ENCODE data around the gene SNN. TPM values are rescaled to one million over a fixed set of nuclear protein-coding genes. Genes with fewer than 3 reads are reported as not detected.

The SNN gene
- total and polyA plus RNA-seq, 7 donors: 5.1 to 15.3 (median 13.0) TPM

GRCh38 chr16:11630768-11631056 is 37.5 kb upstream of the SNN start:
- TF ChIP-seq POLR2A (IDR thresholded peaks at IDR 0.05) (no peak), EP300 (IDR thresholded peaks at IDR 0.05) (no peak), CTCF (IDR thresholded peaks at IDR 0.05) (no peak), POLR2AphosphoS5 (IDR thresholded peaks at IDR 0.05) (no peak)
- DNase-seq: no peak
- Histone ChIP-seq H3K4me1 (peaks cover 0 to 31% (median 18%) of the 10 kb centered on the region in 4 donors), H3K27me3 (no peaks in the 10 kb centered on the region), H3K4me3 (no peak overlapping the region), H3K9me3 (no peaks in the 10 kb centered on the region), H3K36me3 (no peaks in the 10 kb centered on the region), H3K27ac (no peak overlapping the region)
- 87 to 89% methylated on average over 6 of the region's 6 CpGs for WGBS, 2 donors
- intact Hi-C loops (cut with DNase I): loop anchor here (10.0 kb wide), 1 partner anchor 76 kb away; no protein-coding TSS in a partner anchor

GRCh38 chr16:11631214-11631613 is 37.0 kb upstream of the SNN start:
- H3K36me3 ChIP-seq: no peaks in the 10 kb centered on the region
- H3K4me3 ChIP-seq: no peak overlapping the region
- no peaks in the 10 kb centered on the region for H3K27me3 ChIP-seq
- no peak for TF ChIP-seq EP300 (IDR thresholded peaks at IDR 0.05)
- TF ChIP-seq CTCF (IDR thresholded peaks at IDR 0.05): no peak
- no peak for TF ChIP-seq POLR2AphosphoS5 (IDR thresholded peaks at IDR 0.05)
- TF ChIP-seq POLR2A (IDR thresholded peaks at IDR 0.05): no peak
- H3K9me3 ChIP-seq: no peaks in the 10 kb centered on the region
- H3K4me1 ChIP-seq: peaks cover 0 to 31% (median 18%) of the 10 kb centered on the region in 4 donors
- no peak overlapping the region for H3K27ac ChIP-seq
- WGBS, 2 donors: 88 to 93% methylated on average over 7 of the region's 7 CpGs
- intact Hi-C loops (cut with DNase I): loop anchor here (10.0 kb wide), 1 partner anchor 76 kb away; no protein-coding TSS in a partner anchor
- no peak for DNase-seq

- 67 to 81% methylated on average over 15 of the region's 15 CpGs for WGBS, 2 donors
- Histone ChIP-seq H3K27ac (peak overlapping the region; percentile 63 to 71 (median 66)), H3K4me1 (peaks cover 0 to 31% (median 16%) of the 10 kb centered on the region in 4 donors), H3K4me3 (no peak overlapping the region), H3K36me3 (no peaks in the 10 kb centered on the region), H3K27me3 (no peaks in the 10 kb centered on the region), H3K9me3 (no peaks in the 10 kb centered on the region)
- peak; percentile 80 for DNase-seq
- TF ChIP-seq CTCF (IDR thresholded peaks at IDR 0.05): no peak
- TF ChIP-seq POLR2AphosphoS5 (IDR thresholded peaks at IDR 0.05): peak; percentile 23 to 69 (median 43)
- intact Hi-C loops (cut with DNase I): loop anchor here (10.0 kb wide), 1 partner anchor 78 kb away; no protein-coding TSS in a partner anchor
Measured at GRCh38 chr16:11632455-11632939, 35.8 kb upstream of the SNN start.

GRCh38 chr16:11633113-11633512 is 35.1 kb upstream of the SNN start:
- TF ChIP-seq POLR2A (IDR thresholded peaks at IDR 0.05): no peak
- TF ChIP-seq POLR2AphosphoS5 (IDR thresholded peaks at IDR 0.05): no peak
- no peak for TF ChIP-seq CTCF (IDR thresholded peaks at IDR 0.05)
- TF ChIP-seq EP300 (IDR thresholded peaks at IDR 0.05): no peak

GRCh38 chr16:11634312-11634711 is 33.9 kb upstream of the SNN start:
- Histone ChIP-seq H3K36me3 (no peaks in the 10 kb centered on the region), H3K9me3 (no peaks in the 10 kb centered on the region), H3K27me3 (no peaks in the 10 kb centered on the region), H3K27ac (no peak overlapping the region), H3K4me1 (peaks cover 0 to 21% (median 15%) of the 10 kb centered on the region in 4 donors), H3K4me3 (no peak overlapping the region)
- TF ChIP-seq POLR2A (IDR thresholded peaks at IDR 0.05): no peak
- no peak for TF ChIP-seq EP300 (IDR thresholded peaks at IDR 0.05)
- 73 to 86% methylated on average over 6 of the region's 6 CpGs for WGBS, 2 donors
- intact Hi-C loops (cut with DNase I): loop anchor here (10.0 kb wide), 1 partner anchor 80 kb away; no protein-coding TSS in a partner anchor
- DNase-seq: no peak

More at GRCh38 chr16:11633113-11633512, 35.1 kb upstream of the SNN start:
- Histone ChIP-seq H3K36me3 (no peaks in the 10 kb centered on the region), H3K4me3 (no peak overlapping the region), H3K4me1 (peaks cover 0 to 30% (median 15%) of the 10 kb centered on the region in 4 donors), H3K27me3 (no peaks in the 10 kb centered on the region), H3K27ac (peak overlapping the region; percentile 63 to 71 (median 66)), H3K9me3 (no peaks in the 10 kb centered on the region)
- WGBS, 2 donors: 82 to 89% methylated on average over 3 of the region's 3 CpGs
- no peak for DNase-seq
- intact Hi-C loops (cut with DNase I): loop anchor here (10.0 kb wide), 1 partner anchor 78 kb away; no protein-coding TSS in a partner anchor

All from sigmoid colon (tissue), 7 donors.